CD8-positive, alpha-beta memory T cell (primary cell): ENCODE results near the gene KCNH4. TPM values are rescaled to one million over a fixed set of nuclear protein-coding genes. Genes with fewer than 3 reads are reported as not detected.

ENCODE experiments used
- CTCF ChIA-PET: fragments of 350-600 bp; sonication (Branson Sonifier 250); formaldehyde crosslinking; loops from one replicate; lab custom pipeline; 2021; ENCODE audit warnings: antibody characterized with exemption; lab: Charles Lee
- POLR2A ChIA-PET: fragments of 350-600 bp; sonication (Branson Sonifier 250); formaldehyde crosslinking; loops from one replicate; lab custom pipeline; 2021; ENCODE audit warnings: antibody characterized with exemption; lab: Charles Lee
- DNase-seq, 5 donors: peaks; one replicate each; pipeline versions ENCODE4 v3.0.0 to v3.0.0-alpha.2; 2020 to 2022; ENCODE audit warnings: mixed read lengths in 1 of 5
- H3K27ac ChIP-seq: one replicate; pipeline ENCODE4 v1.7.0; 2013; ENCODE audit warnings: low read depth, mild to moderate bottlenecking, low read length, moderate library complexity
- H3K27me3 ChIP-seq: 2 replicates; pipeline ENCODE4 v1.7.0; 2013; ENCODE audit warnings: low read length, mild to moderate bottlenecking; ENCODE audit not compliant: insufficient read depth, poor library complexity, severe bottlenecking
- H3K36me3 ChIP-seq: 2 replicates; pipeline ENCODE4 v1.7.0; 2013; ENCODE audit warnings: mild to moderate bottlenecking, low read length, moderate library complexity; ENCODE audit not compliant: insufficient read depth
- H3K4me1 ChIP-seq: 2 replicates; pipeline ENCODE4 v1.7.0; 2013; ENCODE audit warnings: mild to moderate bottlenecking, low read length, moderate library complexity; ENCODE audit not compliant: insufficient read depth
- H3K4me3 ChIP-seq: 2 replicates; pipeline ENCODE4 v1.7.0; 2013; ENCODE audit warnings: mild to moderate bottlenecking, low read length
- H3K9me3 ChIP-seq: 2 replicates; pipeline ENCODE4 v1.7.0; 2013; ENCODE audit warnings: mild to moderate bottlenecking, low read length
- H3K27ac Mint-ChIP-seq, 8 donors: one replicate each; pipeline ENCODE4 v1.8.0; 2020 to 2021; ENCODE audit warnings: mixed read lengths in 8 of 8, mild to moderate bottlenecking in 6 of 8, inconsistent platforms in 3 of 8, moderate library complexity in 3 of 8
- H3K27me3 Mint-ChIP-seq, 2 donors: one replicate each; pipeline ENCODE4 v1.8.0; 2020 to 2021; ENCODE audit warnings: mixed read lengths in 2 of 2, mild to moderate bottlenecking in 1 of 2, moderate library complexity in 1 of 2
- H3K36me3 Mint-ChIP-seq, 3 donors: one replicate each; pipeline ENCODE4 v1.8.0; 2020 to 2021; ENCODE audit warnings: mixed read lengths in 3 of 3, inconsistent platforms in 1 of 3, mild to moderate bottlenecking in 1 of 3
- H3K4me1 Mint-ChIP-seq, 3 donors: one replicate each; pipeline ENCODE4 v1.8.0; 2020 to 2021; ENCODE audit warnings: mixed read lengths in 3 of 3, inconsistent platforms in 1 of 3, mild to moderate bottlenecking in 1 of 3
- H3K4me3 Mint-ChIP-seq, 7 donors: one replicate each; pipeline ENCODE4 v1.8.0; 2020 to 2021; ENCODE audit warnings: mixed read lengths in 7 of 7, mild to moderate bottlenecking in 6 of 7, moderate library complexity in 4 of 7, inconsistent platforms in 2 of 7
- H3K9me3 Mint-ChIP-seq, 5 donors: one replicate each; pipeline ENCODE4 v1.8.0; 2020 to 2022; ENCODE audit warnings: mixed read lengths in 5 of 5, mild to moderate bottlenecking in 3 of 5, moderate library complexity in 2 of 5, inconsistent platforms in 1 of 5
- polyA plus RNA-seq: library from polyadenylated mRNA; unstranded; fragments of 300-500 nt; fragmentation: Illumina TruSeq; gene quantifications from one replicate; pipeline ENCODE4 v1.2.3, GENCODE V29; 2021
- total RNA-seq, 2 experiments: library from RNA; stranded (reverse); gene quantifications; one replicate each; pipeline ENCODE4 v1.2.3, GENCODE V29; 2021

KCNH4 gene
- total and polyA plus RNA-seq, 3 experiments from 2014 or later, result 1.5 to 1.7 TPM; not detected in 1

DNA sequence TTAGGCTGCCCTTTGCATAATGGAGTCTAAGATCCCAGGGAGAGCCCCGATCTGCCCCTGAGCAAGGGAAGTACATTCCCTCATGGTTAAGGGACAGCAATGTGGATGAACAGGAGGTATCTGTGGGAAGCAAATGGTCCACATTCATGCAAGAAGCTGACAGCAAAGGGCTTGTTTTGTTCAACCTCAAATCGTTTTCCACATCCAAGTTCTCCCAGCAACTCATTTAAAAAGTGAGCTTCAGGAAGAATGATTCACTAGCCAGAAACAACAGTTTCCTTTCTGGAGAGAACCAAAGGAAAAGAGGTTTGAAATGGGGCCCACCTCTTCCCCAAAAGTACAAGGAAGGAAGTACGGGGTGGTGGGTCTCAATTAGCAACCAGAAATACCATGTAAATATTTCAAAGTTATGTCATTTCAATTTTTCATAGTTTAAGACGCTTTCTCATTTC is 48.9 kb downstream of the KCNH4 start:
- Mint-ChIP-seq H3K4me3 (no peak overlapping the region), H3K36me3 (peaks cover 3 to 80% (median 5%) of the 10 kb centered on the region in 3 donors), H3K27me3 (no peaks in the 10 kb centered on the region), H3K4me1 (peaks cover 35 to 57% (median 54%) of the 10 kb centered on the region in 3 donors), H3K9me3 (no peaks in the 10 kb centered on the region), H3K27ac (peak overlapping the region in 7 of 8 donors; percentile 29 to 92 (median 81))
- Histone ChIP-seq H3K4me1 (peaks cover 48% of the 10 kb centered on the region), H3K4me3 (no peak overlapping the region), H3K9me3 (no peaks in the 10 kb centered on the region), H3K36me3 (peaks cover 45% of the 10 kb centered on the region), H3K27ac (no peak overlapping the region), H3K27me3 (no peaks in the 10 kb centered on the region)
- CTCF ChIA-PET, result interaction anchor here (0.9 to 1.6 kb wide), 2 partner anchors 14 to 275 kb away, joined by 3 to 4 read pairs; no protein-coding TSS in a partner anchor
- no peak for DNase-seq
- POLR2A ChIA-PET, result no interaction called here

DNA sequence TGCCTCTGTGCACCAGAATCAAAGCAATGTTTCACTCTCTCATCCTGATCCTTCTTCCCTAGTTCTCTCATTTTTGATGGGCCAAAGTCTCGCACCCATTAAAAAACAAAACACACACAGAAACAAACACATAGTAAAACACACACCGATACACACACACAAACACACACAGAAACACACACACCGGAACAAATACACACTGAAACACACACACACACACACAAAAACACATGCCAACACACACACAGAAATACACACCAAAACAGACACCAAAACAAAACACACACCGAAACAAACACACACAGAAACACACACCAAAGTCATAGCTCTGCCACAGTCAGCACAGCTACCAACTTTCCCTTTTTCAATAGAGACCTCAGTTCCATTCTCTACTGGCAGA is 49.7 kb downstream of the KCNH4 start:
- Mint-ChIP-seq H3K27me3 (no peaks in the 10 kb centered on the region), H3K4me3 (no peak overlapping the region), H3K9me3 (no peaks in the 10 kb centered on the region), H3K27ac (peak overlapping the region in 6 of 8 donors; percentile 7 to 90 (median 75)), H3K36me3 (peaks cover 6 to 79% (median 6%) of the 10 kb centered on the region in 3 donors), H3K4me1 (peaks cover 32 to 52% (median 49%) of the 10 kb centered on the region in 3 donors)
- H3K36me3 ChIP-seq, result peaks cover 50% of the 10 kb centered on the region
- DNase-seq, result no peak
- no peaks in the 10 kb centered on the region for H3K9me3 ChIP-seq
- ChIA-PET CTCF (no interaction called here), POLR2A (no interaction called here)
- H3K27me3 ChIP-seq, result no peaks in the 10 kb centered on the region
- H3K4me3 ChIP-seq, result no peak overlapping the region
- H3K4me1 ChIP-seq, result peaks cover 43% of the 10 kb centered on the region
- no peak overlapping the region for H3K27ac ChIP-seq

DNA sequence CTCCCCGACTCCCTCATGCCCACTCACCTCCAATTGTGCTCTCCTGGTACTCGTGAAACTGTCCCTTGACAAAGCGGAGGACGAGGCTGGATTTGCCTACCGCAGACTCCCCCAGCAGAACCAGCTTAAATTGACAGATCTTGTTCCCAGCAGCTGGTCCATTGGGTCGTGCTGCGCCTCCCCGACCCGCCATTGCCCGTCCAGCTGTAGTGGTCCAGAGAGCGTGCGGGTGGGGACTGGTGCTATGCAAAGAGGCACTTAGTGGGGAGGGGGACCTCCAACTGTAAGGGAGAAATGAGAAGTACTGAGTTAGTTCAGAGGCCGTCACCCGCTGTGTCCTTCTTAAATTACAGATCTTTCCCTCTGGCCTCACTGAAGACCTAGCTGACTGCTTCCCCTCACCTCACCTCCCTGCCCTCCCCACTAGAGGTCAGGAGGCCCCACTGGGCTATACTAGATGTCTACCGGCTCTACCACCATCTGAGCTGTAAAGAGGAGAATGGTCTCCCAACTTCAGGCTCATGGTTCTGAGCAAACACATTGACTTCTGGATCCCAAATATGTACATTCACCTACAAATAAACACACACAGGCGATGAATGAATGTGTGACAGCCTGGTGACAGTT is 50.5 kb downstream of the KCNH4 start:
- no peaks in the 10 kb centered on the region for H3K9me3 ChIP-seq
- ChIA-PET POLR2A (no interaction called here), CTCF (no interaction called here)
- H3K4me3 ChIP-seq, result no peak overlapping the region
- Mint-ChIP-seq H3K27ac (peak overlapping the region in 6 of 8 donors; percentile 7 to 77 (median 54)), H3K4me3 (no peak overlapping the region), H3K27me3 (no peaks in the 10 kb centered on the region), H3K36me3 (peaks cover 6 to 79% (median 6%) of the 10 kb centered on the region in 3 donors), H3K4me1 (peaks cover 28 to 43% (median 41%) of the 10 kb centered on the region in 3 donors), H3K9me3 (no peaks in the 10 kb centered on the region)
- peaks cover 50% of the 10 kb centered on the region for H3K36me3 ChIP-seq
- H3K4me1 ChIP-seq, result peaks cover 34% of the 10 kb centered on the region
- DNase-seq, result no peak
- H3K27me3 ChIP-seq, result no peaks in the 10 kb centered on the region
- no peak overlapping the region for H3K27ac ChIP-seq

DNA sequence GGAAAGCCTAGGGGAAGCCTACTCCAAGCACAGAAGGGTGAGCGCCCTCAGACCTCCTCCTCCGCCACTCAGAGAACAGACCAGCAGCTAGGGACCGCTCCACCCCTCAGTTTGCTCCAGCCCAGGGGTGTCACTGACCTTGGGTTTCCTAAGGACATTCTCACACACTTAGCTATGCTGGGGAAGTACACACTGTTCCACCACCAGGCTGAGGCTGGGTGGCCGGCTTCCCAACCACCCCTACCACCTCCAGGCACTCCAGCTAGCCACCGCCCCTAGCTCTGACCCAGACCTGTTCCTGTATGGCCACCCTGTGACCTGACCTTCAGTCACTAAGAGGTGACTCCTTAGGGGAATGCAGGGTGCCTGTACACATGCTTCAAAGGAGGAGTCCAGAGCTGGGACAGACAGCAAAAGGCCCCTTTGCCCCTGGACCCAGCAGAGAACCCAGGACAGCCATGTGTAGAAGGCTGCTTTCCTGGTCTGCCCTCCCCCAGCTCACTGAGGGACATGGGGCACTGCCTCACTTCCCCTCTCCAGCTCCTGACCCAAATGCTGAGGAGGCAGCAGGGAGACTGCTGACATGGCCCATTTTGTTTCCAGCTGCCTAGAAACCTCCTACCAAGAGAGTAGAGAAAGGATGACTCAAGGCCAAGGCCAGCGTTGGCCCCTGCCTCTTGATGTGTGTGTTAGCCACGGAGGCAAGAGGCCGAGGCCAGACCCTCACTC is 51.7 kb downstream of the KCNH4 start:
- ChIA-PET POLR2A (interaction anchor here (0.5 to 1.1 kb wide), 3 partner anchors 21 to 626 kb away, joined by 3 to 5 read pairs (median 3); no protein-coding TSS in a partner anchor), CTCF (no interaction called here)
- Histone ChIP-seq H3K4me1 (peaks cover 25% of the 10 kb centered on the region), H3K27ac (no peak overlapping the region), H3K4me3 (no peak overlapping the region), H3K36me3 (peaks cover 50% of the 10 kb centered on the region), H3K27me3 (no peaks in the 10 kb centered on the region), H3K9me3 (no peaks in the 10 kb centered on the region)
- Mint-ChIP-seq H3K36me3 (peaks cover 6 to 84% (median 8%) of the 10 kb centered on the region in 3 donors), H3K4me1 (peaks cover 28 to 35% (median 33%) of the 10 kb centered on the region in 3 donors), H3K27me3 (no peaks in the 10 kb centered on the region), H3K27ac (peak overlapping the region in 3 of 8 donors; percentile 39 to 82 (median 52)), H3K4me3 (no peak overlapping the region), H3K9me3 (no peaks in the 10 kb centered on the region)
- DNase-seq, result no peak

DNA sequence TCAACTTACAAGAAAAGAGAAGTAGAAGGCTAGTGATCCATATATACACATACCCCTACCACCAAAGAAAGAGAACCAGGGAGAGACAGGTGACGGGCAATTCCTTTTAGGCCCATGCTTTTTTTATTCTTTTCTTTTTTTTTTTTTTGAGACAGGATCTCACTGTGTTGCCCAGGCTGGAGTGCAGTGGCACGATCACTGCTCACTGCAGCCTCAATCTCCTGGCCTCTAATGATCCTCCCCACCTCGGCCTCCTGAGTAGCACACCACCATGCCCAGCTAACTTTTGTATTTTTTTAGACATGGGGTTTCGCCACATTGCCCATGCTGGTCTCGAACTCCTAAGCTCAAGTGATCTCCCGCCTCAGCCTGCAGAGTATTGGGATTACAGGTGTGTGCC is 53.5 kb downstream of the KCNH4 start:
- H3K9me3 ChIP-seq, result no peaks in the 10 kb centered on the region
- Mint-ChIP-seq H3K4me1 (peaks cover 12 to 17% (median 14%) of the 10 kb centered on the region in 3 donors), H3K27me3 (no peaks in the 10 kb centered on the region), H3K36me3 (peaks cover 6 to 74% (median 8%) of the 10 kb centered on the region in 3 donors), H3K9me3 (no peaks in the 10 kb centered on the region), H3K27ac (peak overlapping the region in 1 of 8 donors; percentile 10), H3K4me3 (no peak overlapping the region)
- no peak for DNase-seq
- POLR2A ChIA-PET, result interaction anchor here (0.7 kb wide), 1 partner anchor 9 kb away, joined by 5 read pairs; no protein-coding TSS in a partner anchor
- peaks cover 7% of the 10 kb centered on the region for H3K4me1 ChIP-seq
- CTCF ChIA-PET, result no interaction called here
- H3K4me3 ChIP-seq, result no peak overlapping the region
- H3K27me3 ChIP-seq, result no peaks in the 10 kb centered on the region
- H3K27ac ChIP-seq, result no peak overlapping the region
- peaks cover 50% of the 10 kb centered on the region for H3K36me3 ChIP-seq

DNA sequence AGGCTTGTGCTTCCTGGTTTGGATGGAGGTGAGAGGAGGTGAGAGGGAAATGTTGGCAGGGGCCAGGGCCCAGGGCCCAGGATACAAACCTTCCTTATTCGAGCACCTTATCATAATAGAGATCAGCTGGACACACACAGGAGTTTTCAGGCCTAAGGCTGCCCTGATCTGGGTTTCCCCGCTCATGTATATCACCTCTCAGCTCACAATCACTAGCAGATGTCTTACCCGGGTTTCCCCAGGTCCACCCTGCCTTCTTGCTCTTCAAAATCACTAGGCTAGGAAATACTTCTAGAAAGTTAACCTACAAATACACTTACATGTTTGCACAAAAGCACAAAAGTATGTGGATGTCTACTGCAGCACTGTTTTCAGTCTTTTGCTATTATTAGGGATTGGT is 54.1 kb downstream of the KCNH4 start:
- peaks cover 1% of the 10 kb centered on the region for H3K4me1 ChIP-seq
- Mint-ChIP-seq H3K36me3 (peaks cover 6 to 72% (median 8%) of the 10 kb centered on the region in 3 donors), H3K4me3 (no peak overlapping the region), H3K27ac (peak overlapping the region in 2 of 8 donors; percentile 10 to 21), H3K9me3 (no peaks in the 10 kb centered on the region), H3K4me1 (peaks cover 8 to 12% (median 11%) of the 10 kb centered on the region in 3 donors), H3K27me3 (no peaks in the 10 kb centered on the region)
- peaks cover 50% of the 10 kb centered on the region for H3K36me3 ChIP-seq
- no peak for DNase-seq
- H3K9me3 ChIP-seq, result no peaks in the 10 kb centered on the region
- no peaks in the 10 kb centered on the region for H3K27me3 ChIP-seq
- ChIA-PET CTCF (no interaction called here), POLR2A (interaction anchor here (0.7 kb wide), 1 partner anchor 9 kb away, joined by 5 read pairs; no protein-coding TSS in a partner anchor)
- H3K27ac ChIP-seq, result no peak overlapping the region
- no peak overlapping the region for H3K4me3 ChIP-seq

DNA sequence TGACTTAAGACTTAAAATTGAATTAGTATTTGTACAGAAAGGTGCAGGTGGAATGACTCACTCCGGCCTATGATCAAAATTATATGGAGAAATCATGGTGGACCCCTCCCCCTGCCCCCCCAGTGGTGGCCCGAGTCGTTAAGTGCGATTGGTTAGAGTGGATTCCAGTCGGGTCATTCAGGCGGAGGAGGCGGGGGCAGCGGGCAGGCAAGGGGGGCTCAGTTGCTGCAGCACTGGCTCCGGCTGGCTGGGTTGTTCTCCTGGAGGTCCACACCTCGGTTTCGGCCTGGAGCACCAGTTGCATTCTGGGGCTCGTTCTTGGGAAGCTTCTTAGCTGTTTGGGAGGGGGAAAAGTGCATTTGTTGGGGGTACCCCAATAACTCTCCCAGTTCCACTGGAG is 55.4 kb downstream of the KCNH4 start:
- no peak for DNase-seq
- Mint-ChIP-seq H3K36me3 (peaks cover 6 to 61% (median 6%) of the 10 kb centered on the region in 3 donors), H3K4me1 (peaks cover 5 to 6% (median 6%) of the 10 kb centered on the region in 3 donors), H3K27ac (peak overlapping the region in 1 of 8 donors; percentile 74), H3K9me3 (no peaks in the 10 kb centered on the region), H3K27me3 (no peaks in the 10 kb centered on the region), H3K4me3 (no peak overlapping the region)
- Histone ChIP-seq H3K9me3 (no peaks in the 10 kb centered on the region), H3K27me3 (no peaks in the 10 kb centered on the region), H3K27ac (no peak overlapping the region), H3K4me3 (no peak overlapping the region), H3K4me1 (peaks cover 7% of the 10 kb centered on the region), H3K36me3 (peaks cover 40% of the 10 kb centered on the region)
- ChIA-PET CTCF (no interaction called here), POLR2A (no interaction called here)
